K562 (cell line): ENCODE data around the gene HAP1. TPM values are rescaled to one million over a fixed set of nuclear protein-coding genes. Genes with fewer than 3 reads are reported as not detected.
A peak's percentile ranks its signal among the peaks of the same experiment; 100 is the strongest.

Experiments
- BRCA1 ChIP-seq, 2 experiments: fragments of 450-650 bp in 1 of 2; sonication (generic) in 1 of 2; formaldehyde crosslinking in 1 of 2; IDR thresholded peaks; 2 replicates each; pipeline versions ENCODE4 v1.5.0 to v1.6.1; 2017 to 2020; ENCODE audit warnings: mild to moderate bottlenecking in 1 of 2, missing genetic modification reagents in 1 of 2
- CBFA2T2 ChIP-seq: fragments of 450-650 bp; conservative IDR thresholded peaks from 2 replicates; pipeline ENCODE4 v1.6.1; 2017; ENCODE audit warnings: mild to moderate bottlenecking
- DACH1 ChIP-seq: fragments of 450-650 bp; IDR thresholded peaks from 2 replicates; pipeline ENCODE4 v1.6.1; 2018; ENCODE audit not compliant: partially characterized antibody
- DDX20 ChIP-seq: fragments of 450-650 bp; IDR thresholded peaks from 2 replicates; pipeline ENCODE4 v1.6.1; 2016; ENCODE audit warnings: missing genetic modification characterization, low read depth, mild to moderate bottlenecking, missing compliant biosample characterization, moderate library complexity
- FOXJ3 ChIP-seq: sonication (generic); formaldehyde crosslinking; IDR thresholded peaks from 2 replicates; pipeline ENCODE4 v1.4.0; 2020; ENCODE audit warnings: mild to moderate bottlenecking, missing genetic modification reagents
- HINFP ChIP-seq: fragments of 450-650 bp; conservative IDR thresholded peaks from 2 replicates; pipeline ENCODE4 v1.6.1; 2016; ENCODE audit warnings: missing genetic modification characterization, low read depth, mild to moderate bottlenecking, control low read depth, missing compliant biosample characterization
- LCOR ChIP-seq: sonication (generic); formaldehyde crosslinking; IDR thresholded peaks from 2 replicates; pipeline ENCODE4 v1.8.0; 2022; ENCODE audit warnings: mild to moderate bottlenecking, missing genetic modification reagents
- NR2F6 ChIP-seq: fragments of 450-650 bp; formaldehyde crosslinking; IDR thresholded peaks from 2 replicates; pipeline ENCODE4 v1.4.0; 2020; ENCODE audit warnings: mild to moderate bottlenecking
- PRDM10 ChIP-seq: fragments of 450-650 bp; IDR thresholded peaks from 2 replicates; pipeline ENCODE4 v1.6.1; 2018; ENCODE audit not compliant: partially characterized antibody
- RB1 ChIP-seq: fragments of 450-650 bp; IDR thresholded peaks from 2 replicates; pipeline ENCODE4 v1.6.1; 2017; ENCODE audit warnings: low read depth, mild to moderate bottlenecking
- RBBP5 ChIP-seq: fragments of 200-600 bp; sonication (generic); IDR thresholded peaks from 2 replicates; pipeline ENCODE4 v1.6.1; 2012; ENCODE audit warnings: borderline replicate concordance, mild to moderate bottlenecking, low read length, control low read depth, inconsistent platforms; ENCODE audit not compliant: insufficient read depth, poor library complexity, severe bottlenecking
- SMAD1 ChIP-seq: fragments of 150-350 bp; IDR thresholded peaks from 2 replicates; pipeline ENCODE4 v1.6.1; 2014; ENCODE audit warnings: low read length, low read depth; ENCODE audit not compliant: partially characterized antibody
- TAL1 ChIP-seq: fragments of 450-650 bp; IDR thresholded peaks from 2 replicates; pipeline ENCODE4 v1.6.1; 2016; ENCODE audit warnings: mild to moderate bottlenecking
- TBP ChIP-seq: optimal IDR thresholded peaks from 2 replicates; pipeline ENCODE3; 2011; ENCODE audit warnings: low read depth, low read length, improper control_type of control experiment
- TCF3 ChIP-seq: sonication (generic); formaldehyde crosslinking; IDR thresholded peaks from 2 replicates; pipeline ENCODE4 v1.4.0; 2020; ENCODE audit warnings: mild to moderate bottlenecking, missing genetic modification reagents
- ZHX1 ChIP-seq: fragments of 150-350 bp; conservative IDR thresholded peaks from 2 replicates; pipeline ENCODE4 v1.6.1; 2014; ENCODE audit warnings: low read length
- ZNF277 ChIP-seq: fragments of 250-450 bp; sonication (Bioruptor Pico); IDR thresholded peaks from 2 replicates; pipeline ENCODE4 v1.8.0; 2022; ENCODE audit warnings: inconsistent platforms, mild to moderate bottlenecking, moderate library complexity, borderline replicate concordance
- polyA plus RNA-seq, 8 experiments: library from polyadenylated mRNA; depleted of rRNA in 4 of 8; stranded (reverse) in 5 of 8; unstranded in 3 of 8; fragments of >200 nt; fragmentation: Nextera tagmentation in 2 of 8; fragmentation: Illumina TruSeq in 1 of 8; extraction: Ambion mirVana in 2 of 8; extraction: Trizol in 1 of 8; gene quantifications; 2 replicates each; pipeline versions ENCODE4 v1.2.1 to v1.2.3, GENCODE V29; 2011 to 2014; ENCODE audit warnings: inconsistent platforms in 1 of 8, missing spikeins in 1 of 8
- total RNA-seq, 7 experiments: library from RNA; depleted of rRNA in 6 of 7; stranded (reverse); fragments of >200 nt in 6 of 7; fragmentation: Illumina TruSeq in 2 of 7; extraction: Trizol in 2 of 7; gene quantifications; 2 replicates each; pipeline versions ENCODE4 v1.2.1 to v1.2.3, GENCODE V29; 2011 to 2021; ENCODE audit warnings: low replicate concordance in 1 of 7
- TF ChIP-seq, protein P1 (sequence below): sonication (generic); formaldehyde crosslinking; IDR thresholded peaks from 2 replicates; pipeline ENCODE4 v1.8.0; 2022; ENCODE audit warnings: mild to moderate bottlenecking, missing genetic modification reagents

Gene HAP1
- total and polyA plus RNA-seq, 9 of the 15 experiments (the other 6 are each of a cell fraction or from before 2014, with no cell fraction given) = under 0.01 to 0.09 (median 0.04) TPM; not detected in 6

- TF ChIP-seq DACH1 (peak; percentile 25), HINFP (tag) (no peak), DDX20 (tag) (no peak), ZNF277 (no peak), TCF3 (CRISPR knock-in tag) (no peak), FOXJ3 (CRISPR knock-in tag) (no peak; the same call in 1 of the 2 replicates), RBBP5 (no peak), CBFA2T2 (no peak), BRCA1 (IDR thresholded peaks at IDR 0.05) (no peak), BRCA1 (CRISPR knock-in tag; IDR thresholded peaks at IDR 0.05) (no peak), LCOR (peak; percentile 88), SMAD1 (peak; percentile 99), TAL1 (no peak), TBP (no peak), PRDM10 (no peak), RB1 (0 out of 2 replicates have a peak, but pooled peaks have one; percentile 10), ZHX1 (0 out of 2 replicates have a peak, but pooled peaks have one; percentile 67), NR2F6 (CRISPR knock-in tag) (peak; percentile 99)
- TF ChIP-seq, protein P1, sequence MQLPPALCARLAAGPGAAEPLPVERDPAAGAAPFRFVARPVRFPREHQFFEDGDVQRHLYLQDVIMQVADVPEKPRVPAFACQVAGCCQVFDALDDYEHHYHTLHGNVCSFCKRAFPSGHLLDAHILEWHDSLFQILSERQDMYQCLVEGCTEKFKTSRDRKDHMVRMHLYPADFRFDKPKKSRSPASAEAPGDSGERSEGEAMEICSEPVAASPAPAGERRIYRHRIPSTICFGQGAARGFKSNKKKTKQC (CRISPR knock-in tag) = 0 out of 2 replicates have a peak, but pooled peaks have one; percentile 47
These were observed 56.0 kb downstream of the HAP1 start (continued) for GRCh38 chr17:41678411-41678906.
